ENCODE results near the gene CTBP2.

CTBP2 gene

DNA sequence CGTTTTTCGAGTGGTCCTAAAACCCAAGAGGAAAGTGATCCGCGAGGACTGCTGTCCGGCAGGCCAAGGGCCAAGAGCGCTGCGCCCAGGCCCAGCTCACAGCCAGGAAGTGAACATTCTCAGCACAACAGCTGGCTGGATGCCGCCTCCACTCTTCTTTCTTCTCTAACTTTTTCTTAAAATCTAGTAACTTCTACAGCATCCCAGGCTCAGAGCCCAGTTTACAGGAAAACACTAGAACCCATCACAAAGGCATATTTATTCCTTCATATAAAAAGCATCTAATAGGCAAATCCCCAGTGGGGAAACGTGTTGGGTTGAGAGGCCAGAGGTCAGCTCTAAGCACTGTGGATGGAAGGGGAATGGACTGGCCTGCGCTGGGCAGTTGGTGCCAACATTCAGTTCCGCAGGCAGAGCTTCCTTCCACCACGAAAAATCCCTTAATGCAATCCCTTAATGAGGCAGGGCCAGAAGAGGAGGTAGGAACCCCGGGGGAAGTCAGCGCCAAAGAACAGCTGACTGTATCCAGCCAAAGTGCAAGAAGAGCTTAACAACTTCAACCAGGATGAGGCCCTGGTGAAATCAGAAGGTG is 143.7 kb downstream of the CTBP2 start:
- no peak for DNase-seq

DNA sequence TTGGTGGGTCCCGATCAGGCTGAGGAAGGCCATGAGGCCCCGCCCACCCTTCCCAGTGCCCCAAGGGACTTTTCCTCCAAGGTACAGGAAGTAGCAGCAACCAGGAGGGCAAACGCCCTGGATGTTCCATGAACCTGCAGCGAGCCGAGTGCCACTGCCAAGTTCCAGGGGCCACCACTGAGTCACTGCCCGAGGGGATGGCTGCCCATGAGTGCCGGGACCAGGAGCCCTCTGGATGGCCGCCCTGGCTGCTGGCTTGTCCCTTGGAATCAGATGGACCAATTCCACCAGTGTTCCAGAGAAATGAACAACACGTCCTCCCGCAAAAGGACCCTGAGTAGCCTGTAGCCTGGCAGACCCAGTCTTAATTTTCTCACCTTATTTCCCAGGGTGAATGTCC is 144.2 kb downstream of the CTBP2 start:
- DNase-seq, result no peak

DNA sequence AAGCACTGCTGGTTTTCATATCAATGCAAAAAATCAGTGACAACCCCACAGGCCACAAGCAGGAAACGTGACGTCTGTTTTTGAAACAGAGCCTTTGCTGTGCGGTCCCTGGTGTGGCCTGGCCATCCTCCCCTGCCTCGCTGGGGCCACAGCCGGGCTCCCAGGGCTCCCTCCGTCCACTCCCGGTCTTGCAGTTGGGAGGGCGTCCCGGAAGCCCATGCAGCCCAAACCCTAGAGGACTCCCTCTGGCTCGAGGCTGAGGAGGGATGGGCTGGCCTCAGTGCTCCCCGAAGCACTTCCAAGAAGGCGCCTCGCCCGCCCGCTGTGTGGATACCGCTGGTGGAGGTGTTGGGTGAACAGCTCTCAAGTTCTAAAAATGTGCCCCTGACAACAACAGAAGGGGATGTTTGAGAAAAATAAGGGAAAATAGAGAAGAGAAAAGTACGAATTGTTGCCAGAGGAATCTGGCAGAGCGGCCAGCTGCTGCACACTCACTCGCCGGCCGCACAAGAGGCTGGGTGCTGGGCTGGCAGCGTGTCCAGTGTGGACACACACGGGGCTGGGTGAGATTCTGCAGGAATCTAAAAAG is 144.9 kb downstream of the CTBP2 start:
- DNase-seq, result no peak

DNA sequence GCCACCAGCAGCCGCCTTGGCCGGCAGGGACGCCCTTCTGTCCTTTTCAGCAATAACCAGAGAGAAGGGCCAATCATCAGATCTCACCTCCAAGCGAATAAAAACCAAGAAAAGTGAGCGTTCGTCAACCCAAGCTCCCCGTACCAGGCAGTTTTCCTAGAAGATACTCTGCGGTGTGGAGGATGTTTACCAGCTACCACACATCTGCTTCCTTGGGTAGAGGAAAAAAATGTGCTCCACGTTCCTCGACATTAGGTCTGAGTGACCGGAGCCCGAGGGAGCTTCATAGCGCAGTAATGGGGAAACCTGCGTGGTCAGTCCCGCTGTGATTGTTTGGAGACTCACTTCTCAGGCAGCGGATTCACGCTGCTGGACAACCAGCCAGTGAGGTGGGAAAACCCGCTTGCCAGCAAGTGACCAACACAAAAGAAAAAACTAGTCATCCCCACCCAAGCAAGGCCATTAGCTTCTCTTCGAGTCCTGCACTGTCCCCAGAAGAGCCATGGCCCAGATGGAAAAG is 145.5 kb downstream of the CTBP2 start:
- DNase-seq, result no peak

DNA sequence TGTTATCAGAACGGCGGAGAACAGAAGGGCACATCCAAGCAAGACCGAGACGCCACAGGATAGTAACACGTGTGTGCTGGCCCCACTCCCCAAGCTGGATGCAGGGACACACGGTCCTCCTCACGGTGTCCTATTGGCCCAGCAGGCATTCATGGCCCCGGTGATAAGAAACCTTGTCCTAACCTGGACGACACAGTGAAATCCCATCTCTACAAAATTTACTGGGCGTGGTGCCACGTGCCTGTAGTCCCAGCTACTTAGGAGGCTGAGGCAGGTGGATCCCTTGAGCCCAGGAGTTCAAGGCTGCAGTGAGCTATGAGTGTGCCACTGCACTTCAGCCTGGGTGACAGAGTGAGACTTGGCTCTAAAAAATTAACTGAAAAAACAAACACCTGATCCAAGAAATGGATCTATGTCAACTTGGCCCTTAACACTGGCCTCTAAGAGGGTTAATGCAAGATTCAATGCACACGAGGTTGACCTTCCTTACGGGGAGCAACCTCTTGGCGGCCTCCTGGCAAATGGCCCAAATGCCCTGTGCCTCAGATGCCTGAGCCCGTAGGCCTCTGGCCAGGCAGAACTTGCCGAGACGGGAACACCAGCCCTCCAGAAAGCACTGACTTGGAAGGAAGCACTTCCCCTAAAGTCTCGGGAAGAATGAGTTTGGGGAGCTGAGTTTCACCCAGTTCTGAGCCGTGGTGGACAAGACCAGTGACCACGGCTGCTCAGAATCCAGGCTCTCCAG is 146.1 kb downstream of the CTBP2 start:
- DNase-seq, result no peak

DNA sequence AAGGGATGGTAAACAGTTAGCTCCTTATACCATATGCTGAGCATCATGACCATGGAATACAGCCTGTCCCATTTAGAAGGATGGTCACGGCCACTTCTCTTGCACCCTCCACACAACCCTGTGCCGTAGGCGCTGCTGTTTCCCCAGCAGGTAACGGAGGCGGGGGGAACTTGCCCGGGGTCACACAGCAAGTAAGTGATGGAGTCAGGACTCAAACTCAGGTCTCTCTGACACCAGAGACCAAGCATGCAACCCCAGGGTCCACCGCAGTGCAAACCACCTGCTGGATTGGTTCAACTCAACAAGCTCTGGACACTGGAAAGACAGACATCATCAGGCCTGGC is 146.9 kb downstream of the CTBP2 start:
- DNase-seq, result no peak

DNA sequence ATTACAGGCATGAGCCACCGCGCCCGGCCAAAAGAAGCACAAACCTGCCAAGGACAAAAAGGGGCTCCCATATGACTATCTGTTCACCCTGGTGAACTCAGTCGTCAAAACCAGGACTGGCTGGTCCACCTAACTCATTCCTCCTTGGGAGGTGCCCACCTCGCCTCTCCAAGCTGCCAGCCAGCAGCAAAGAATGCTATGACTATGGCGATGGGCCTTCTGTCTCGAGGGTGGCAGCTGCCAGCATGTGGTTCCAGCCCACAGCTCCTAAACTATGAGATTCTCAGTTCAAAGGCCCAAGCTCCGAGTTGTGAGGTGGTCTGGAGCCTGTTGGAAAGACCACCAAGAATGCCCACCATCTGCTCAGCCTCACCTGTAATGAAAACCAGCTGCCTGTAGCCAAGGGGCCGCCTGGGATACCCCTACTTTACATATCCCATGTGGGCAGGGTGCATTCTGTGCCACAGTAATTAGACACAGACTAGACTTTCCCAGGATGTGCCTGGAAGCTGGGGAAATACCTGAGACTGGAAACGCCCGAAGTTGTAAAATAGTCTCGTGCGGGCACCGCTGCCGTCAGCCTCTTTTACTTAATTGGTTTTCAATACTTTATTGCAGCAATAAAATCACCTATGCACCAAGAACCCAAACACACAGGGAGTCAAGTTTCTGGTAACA is 147.4 kb downstream of the CTBP2 start:
- DNase-seq, result no peak

DNA sequence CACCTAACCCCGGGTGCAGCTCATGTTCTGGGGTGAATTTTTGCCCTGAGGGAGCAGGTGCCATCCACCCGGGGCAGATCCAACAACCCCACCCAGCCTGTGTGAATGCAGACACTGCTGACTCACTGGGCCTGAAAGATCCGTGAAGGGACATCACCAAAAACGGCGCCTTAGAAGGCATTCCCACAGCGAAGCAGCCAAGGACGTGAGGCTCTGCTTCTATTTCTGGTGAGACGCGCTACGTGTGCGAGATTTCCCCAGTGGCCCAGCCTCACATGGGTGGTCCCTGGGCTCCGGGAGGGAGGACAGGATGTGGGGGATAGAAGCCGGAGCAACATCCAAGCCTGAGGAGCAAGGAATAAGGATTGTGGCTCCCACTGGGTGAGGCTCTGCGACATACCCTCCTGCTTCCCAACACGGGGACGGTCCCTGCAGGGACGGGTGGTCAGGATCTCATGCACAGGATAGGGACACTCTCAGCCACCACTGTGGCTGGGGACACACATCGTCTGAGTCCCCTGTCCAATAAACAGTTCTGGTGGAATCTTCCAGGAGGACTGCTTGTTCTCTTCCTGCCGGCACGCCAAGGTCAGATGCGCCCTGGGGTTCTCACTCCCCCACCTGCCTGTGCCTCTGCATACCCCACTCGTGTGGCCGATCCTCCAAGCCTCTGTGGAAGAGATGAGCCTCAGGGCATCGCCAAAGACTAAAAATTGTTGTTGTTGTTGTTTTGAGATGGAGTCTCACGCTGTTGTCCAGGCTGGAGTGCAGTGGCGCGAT is 148.2 kb downstream of the CTBP2 start:
- no peak for DNase-seq

DNA sequence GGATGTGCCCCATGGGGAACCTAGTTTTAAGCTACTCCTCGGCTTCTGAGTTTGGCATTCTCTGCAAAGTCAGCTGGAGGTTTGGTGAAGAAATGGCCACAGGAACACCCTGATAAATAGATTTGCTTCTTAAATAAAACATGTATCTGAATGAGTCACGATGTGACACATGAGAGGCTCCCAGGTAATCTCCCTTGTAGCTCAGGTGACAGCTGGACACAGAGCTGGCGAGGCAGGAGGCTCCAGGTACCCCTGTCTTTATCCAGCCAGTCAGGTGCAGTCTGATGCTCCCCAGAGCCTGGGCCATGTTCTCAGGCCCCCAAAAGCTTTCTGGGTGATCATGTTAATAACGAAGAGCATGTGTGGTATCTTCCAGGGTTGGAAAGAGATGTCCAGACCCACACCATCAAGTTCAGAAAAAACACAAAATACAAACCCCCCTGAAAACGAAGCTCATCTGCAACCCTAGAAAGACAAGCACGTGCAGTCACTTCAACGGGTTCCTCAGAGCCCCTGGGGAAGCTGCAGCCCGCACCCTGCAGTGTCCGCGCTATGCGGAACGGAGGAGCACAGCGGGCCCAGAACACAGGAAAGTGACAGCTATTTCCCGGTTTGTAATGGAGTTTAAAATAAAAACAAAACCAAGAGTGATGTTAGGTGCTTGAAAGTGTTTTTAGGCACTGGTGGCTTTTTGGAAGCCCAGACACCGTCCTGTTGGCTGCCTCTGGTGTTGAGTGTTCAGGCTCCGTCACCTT is 149.0 kb downstream of the CTBP2 start:
- DNase-seq, result no peak

DNA sequence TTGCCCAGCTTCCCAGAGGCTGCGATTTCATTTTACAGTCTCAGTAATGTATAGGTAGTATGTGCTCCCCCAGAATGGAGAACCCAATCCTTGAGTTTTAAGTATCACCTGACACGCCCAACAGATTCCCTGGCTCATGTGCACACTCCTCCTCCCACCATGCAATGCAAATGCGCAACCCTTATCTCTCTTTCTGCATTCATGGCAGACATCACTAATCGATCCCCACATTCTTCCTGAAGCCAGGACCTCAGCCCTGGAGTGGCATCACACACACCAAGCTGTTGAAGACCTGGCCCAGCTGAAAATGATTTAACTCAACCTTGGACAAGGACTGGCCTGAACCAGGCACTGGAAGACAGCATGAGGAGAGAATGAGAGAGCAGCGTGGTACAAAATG is 150.0 kb downstream of the CTBP2 start:
- no peak for DNase-seq

DNA sequence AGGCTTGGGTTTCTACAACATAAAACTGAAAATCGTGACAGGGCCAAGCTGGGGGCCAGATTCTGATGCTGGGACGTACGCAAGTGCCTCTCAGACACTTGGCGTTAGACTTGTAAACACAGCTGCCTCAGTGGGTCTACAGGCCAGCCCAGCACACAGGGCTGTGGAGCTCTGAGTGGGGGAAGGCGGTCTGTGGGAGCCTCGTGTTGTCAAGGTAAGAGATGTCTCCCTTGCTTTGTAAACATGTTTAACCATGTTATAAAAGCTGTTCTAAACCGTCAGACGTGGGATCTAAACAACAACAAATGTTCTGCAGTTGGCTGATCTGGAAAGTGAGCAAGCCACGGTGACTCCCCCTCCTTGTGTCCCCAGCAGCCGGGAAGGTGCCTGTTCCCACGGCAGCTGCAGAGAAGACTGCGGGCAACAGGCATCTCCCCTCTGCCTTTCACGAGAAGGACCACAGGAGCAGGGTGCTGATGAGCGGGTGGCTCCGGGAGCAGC is 150.7 kb downstream of the CTBP2 start:
- DNase-seq, result no peak

DNA sequence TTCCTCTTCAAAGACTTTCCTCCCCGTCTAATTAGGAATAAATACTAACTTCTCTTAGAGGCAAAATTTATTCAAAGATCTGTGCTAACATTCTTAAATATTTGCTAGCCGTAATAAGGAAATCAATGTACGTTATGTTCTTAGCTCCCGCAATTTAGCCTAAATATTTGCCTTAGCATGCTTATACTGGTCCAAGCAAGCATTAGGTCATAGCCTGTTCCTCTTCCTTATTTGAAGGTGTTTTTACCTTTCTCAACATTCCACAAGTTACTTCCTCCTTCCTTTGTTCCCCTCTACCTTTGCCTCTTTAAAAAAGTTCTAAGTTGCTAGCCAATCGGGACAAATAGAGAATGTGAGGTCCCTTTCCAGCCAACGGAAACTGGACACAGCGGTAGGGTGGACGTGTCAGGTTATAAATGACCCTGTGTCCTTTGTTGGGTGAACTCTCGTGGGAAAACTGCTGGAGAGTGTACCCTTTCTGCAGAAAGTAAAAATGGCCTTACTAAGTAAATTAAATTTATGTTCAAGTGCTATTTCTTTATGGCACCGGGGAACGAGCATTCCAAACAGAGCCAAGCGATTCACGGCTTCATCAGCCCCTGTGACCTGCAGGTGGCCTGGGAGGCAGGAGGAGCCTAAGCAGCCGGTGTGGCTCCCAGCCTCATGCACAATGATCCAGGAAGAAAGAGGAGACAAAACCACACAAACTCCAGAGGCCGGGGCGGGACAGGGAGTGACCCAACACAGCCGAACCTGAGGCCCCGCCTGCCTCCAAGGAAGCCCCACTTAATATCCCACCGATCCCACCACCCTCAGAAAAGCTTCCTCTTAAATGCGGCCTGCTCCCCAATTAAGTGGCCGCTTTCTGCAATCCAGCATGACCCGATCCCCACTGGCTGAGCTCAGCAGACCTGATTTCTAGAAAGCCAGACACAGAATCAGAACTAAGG is 151.4 kb downstream of the CTBP2 start:
- no peak for DNase-seq

DNA sequence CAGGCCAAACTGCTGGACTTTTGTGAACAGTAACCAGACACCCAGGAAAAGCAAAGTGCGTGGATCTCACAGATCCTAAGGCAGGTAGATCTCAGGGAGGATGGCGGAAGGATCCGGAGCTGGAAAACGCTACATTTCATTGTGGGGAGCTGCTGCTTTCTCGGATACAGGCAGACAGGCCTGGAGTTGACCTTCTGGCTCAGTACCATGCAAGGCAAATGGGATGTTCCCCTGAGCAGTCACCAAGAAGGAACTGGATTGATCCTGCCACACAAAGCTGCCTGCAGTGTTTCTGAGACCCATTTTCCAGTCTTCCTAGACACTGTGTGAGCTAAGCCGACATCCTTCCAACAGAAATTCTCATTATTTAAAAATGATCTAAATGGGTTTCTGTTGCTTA is 152.9 kb downstream of the CTBP2 start:
- no peak for DNase-seq

DNA sequence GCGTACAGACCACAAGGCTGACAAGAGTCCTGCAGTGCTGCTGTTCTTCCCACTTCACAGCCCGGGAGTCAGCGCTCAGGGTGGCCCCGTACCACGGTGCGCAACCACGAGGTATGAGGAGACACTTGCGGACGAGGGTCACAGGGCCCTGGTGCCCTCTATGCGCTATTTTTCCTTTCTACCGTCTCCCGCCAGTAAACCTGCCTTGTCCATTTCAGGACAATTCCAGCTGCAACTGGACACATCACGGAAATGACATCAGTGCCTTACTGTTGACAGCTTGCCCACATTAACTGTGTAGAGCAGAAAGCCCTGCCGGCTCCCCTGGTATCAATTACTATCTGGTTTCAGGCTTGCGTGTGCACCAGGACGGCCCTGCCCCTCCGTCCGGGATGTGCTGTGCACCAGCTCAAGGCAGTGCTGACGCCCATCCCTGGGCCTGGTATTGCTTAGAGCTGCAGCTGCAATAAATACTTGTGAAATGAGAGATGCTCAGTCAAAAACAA is 153.4 kb downstream of the CTBP2 start:
- no peak for DNase-seq

DNA sequence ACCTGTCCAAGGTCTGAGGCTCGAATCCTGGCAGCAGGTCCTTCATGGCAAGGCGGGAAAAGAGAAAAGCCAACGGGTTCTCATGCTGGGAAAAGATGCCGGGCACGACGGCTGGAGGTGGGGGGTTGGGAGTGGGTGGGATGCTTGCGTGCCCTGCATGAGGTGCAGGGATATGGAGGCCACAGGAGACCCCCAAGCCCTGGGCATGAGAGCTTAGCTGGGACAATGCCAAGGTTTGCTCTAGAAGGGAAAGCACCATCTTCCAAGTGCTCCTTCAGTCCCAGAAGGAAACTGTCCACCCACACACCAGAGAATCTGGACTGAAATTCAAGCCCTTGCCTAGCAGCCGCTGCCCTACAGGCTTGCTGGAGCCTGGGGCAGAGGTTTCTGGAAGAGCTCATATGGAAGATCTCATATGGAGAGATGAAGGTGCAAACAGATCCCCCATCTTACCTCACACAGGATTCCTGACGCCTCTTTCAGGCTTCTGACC is 154.1 kb downstream of the CTBP2 start:
- DNase-seq, result no peak

DNA sequence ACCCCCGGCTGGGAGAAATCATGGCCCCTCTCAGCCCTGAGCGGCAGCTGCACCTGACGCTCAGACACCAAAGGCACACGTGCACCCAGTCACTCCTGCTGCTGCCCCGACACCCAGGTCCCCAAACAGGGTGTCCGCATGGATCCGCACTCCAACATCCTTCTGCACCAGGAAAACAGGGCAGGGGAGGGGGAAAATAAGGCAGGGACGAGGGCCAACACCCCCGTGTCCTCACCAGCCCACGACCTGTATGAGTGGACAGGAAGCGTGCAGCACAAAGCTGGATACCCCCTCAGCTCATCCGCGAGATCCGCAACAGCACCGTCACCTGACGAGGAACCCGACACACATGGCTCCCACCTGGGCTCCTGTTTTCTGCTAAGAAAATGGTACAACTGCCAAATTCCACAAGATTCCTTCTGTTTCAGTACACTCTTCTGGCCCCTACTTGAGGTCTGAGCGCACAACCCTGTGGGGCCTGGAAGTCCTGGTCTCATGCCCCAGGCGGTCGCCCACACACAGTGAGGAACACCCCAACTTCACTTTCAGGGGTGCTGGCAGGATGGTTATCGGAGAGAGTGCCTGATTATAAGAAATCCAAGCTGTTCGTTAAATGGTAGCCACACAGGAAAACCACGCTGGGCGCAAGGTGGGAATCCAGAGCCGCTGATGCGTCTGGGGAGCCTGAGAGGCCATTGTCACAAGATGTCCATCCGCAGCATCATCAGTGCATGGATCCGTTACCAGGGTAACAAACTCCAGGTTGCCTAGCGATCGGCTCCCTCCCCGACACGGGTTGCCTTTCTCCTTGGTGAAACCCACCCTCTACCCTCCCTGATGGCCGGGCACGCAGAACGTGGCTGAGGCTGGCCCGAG is 154.8 kb downstream of the CTBP2 start:
- DNase-seq, result no peak

DNA sequence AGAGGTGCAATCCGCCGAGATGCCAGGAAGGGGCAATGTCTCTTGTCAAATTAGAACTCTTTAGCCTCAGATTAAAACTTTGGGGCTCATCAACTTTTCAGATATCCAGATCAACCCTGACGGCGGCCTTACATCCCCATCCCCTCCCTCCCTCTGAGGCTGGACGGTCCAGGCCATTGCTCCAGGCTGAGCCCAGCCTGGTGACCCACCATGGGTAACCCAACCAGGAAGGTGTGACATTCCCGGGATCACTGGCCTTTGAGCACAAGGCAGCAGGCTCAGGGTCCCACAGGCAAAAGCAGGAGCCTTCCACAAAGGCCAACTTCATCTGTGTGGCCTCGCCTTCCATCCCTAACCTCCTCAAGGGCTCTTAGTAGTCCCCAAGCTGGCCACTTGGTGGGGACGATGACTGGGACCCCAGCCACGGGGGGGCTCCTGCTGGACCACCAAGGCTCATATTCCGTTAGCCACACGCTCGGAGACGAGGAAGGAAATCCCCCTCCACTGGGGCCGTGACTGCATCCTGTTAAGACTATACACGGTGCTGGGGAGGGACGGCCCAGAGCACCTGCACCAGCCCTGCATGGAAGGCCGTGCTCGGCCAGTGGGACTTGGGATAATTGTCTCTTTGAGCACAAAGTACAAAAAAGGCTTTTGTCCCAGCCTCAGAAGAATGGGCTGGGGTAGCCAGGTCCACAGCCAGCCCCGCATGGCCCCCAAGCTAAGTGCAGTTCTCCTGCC is 155.6 kb downstream of the CTBP2 start:
- no peak for DNase-seq

DNA sequence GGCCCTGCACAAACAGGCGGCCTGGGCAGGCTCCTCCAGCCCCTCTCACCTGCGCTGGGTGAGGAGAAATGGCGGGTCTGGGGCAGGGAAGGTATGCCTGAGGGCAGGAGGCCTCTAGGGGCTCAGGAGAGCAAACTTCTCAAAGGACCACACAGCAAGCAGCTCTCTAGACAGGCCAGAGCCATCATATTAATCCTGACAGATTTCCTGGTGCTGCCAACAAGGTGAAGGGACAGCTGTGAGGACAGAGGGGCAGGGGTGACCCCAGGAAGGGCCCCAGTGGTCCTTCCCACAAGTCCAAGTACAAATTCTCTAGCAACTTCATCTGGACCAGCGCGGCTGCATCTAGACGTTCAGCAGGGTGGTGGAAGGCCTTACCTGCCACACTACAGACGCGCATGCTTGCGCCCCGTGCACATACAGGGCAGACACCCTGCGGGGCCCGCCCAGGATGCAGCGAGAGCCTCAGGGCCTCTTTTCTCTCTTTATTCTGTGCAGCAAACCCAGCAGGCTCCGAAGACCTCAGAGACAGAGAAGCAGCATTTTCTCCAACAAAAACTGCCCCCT is 156.4 kb downstream of the CTBP2 start:
- DNase-seq, result no peak

All from GOT3 (cell line).